T1000 (cell line): ENCODE data around the gene NOS1.
"Not testable (repeated sequence)": the region's sequence is repeated elsewhere in the genome, so short reads cannot be mapped to it uniquely, and the experiment has no call there.

Experiments used
- DNase-seq: peaks from one replicate; lab custom pipeline; 2025; ENCODE audit warnings: mixed read lengths; lab: John Stamatoyannopoulos, UW

Gene NOS1

GRCh38 chr12:117361347-117361751 is at the start of gene NOS1:
Gene NOS1, minus strand, starts transcription at chr12:117361626. Its CDS starts 30,557 bp downstream, at chr12:117331069.
- no peak for DNase-seq

- DNase-seq, result no peak
Observed at GRCh38 chr12:117409286-117409685, 47.9 kb upstream of the NOS1 start.

- DNase-seq, result no peak
Observed at GRCh38 chr12:117408161-117408791, 46.9 kb upstream of the NOS1 start.

- no peak for DNase-seq
Observed at GRCh38 chr12:117404940-117405339, 43.5 kb upstream of the NOS1 start.

- DNase-seq, result no peak
Observed at GRCh38 chr12:117404203-117404853, 42.9 kb upstream of the NOS1 start.

- DNase-seq, result no peak
Observed at GRCh38 chr12:117403586-117404139, 42.2 kb upstream of the NOS1 start.

GRCh38 chr12:117402363-117402762 is 40.9 kb upstream of the NOS1 start:
- no peak for DNase-seq

GRCh38 chr12:117400912-117401311 is 39.5 kb upstream of the NOS1 start:
- no peak for DNase-seq

- not testable (repeated sequence) for DNase-seq
Observed at GRCh38 chr12:117398482-117398881, 37.1 kb upstream of the NOS1 start.

- DNase-seq, result no peak
Observed at GRCh38 chr12:117395766-117396165, 34.3 kb upstream of the NOS1 start.

GRCh38 chr12:117394491-117394890 is 33.1 kb upstream of the NOS1 start:
- no peak for DNase-seq

- no peak for DNase-seq
Observed at GRCh38 chr12:117393656-117394055, 32.2 kb upstream of the NOS1 start.

- DNase-seq, result no peak
Observed at GRCh38 chr12:117390866-117391265, 29.4 kb upstream of the NOS1 start.

GRCh38 chr12:117388951-117389446 is 27.6 kb upstream of the NOS1 start:
- DNase-seq, result no peak

GRCh38 chr12:117387832-117388231 is 26.4 kb upstream of the NOS1 start:
- DNase-seq, result no peak

GRCh38 chr12:117384735-117385134 is 23.3 kb upstream of the NOS1 start:
- no peak for DNase-seq

GRCh38 chr12:117380083-117380482 is 18.7 kb upstream of the NOS1 start:
- DNase-seq, result no peak

GRCh38 chr12:117377758-117378157 is 16.3 kb upstream of the NOS1 start:
- DNase-seq, result no peak

- DNase-seq, result no peak
Observed at GRCh38 chr12:117370588-117370987, 9.2 kb upstream of the NOS1 start.

GRCh38 chr12:117370000-117370399 is 8.6 kb upstream of the NOS1 start:
- DNase-seq, result not testable (repeated sequence)

- peak; percentile 58 for DNase-seq
Observed at GRCh38 chr12:117367006-117367638, 5.7 kb upstream of the NOS1 start.

GRCh38 chr12:117365049-117365616 is 3.7 kb upstream of the NOS1 start:
- DNase-seq, result no peak
